A673 (cell line): ENCODE data around the gene DOK6. TPM values are rescaled to one million over a fixed set of nuclear protein-coding genes. Genes with fewer than 3 reads are reported as not detected.
A peak's percentile ranks its signal among the peaks of the same experiment; 100 is the strongest.

ENCODE experiments used
- BruUV-seq: library from RNA; stranded (reverse); fragments of 400-500 nt; replicated peaks from 2 replicates; lab custom pipeline; 2021; lab: Mats Ljungman, UMichigan
- CTCF ChIA-PET: fragments of 300-600 bp; sonication (Branson Sonifier 250); formaldehyde crosslinking; loops from one replicate; lab custom pipeline; 2022; ENCODE audit warnings: antibody characterized with exemption; lab: Charles Lee
- POLR2A ChIA-PET: fragments of 300-600 bp; sonication (Branson Sonifier 250); formaldehyde crosslinking; loops from one replicate; lab custom pipeline; 2022; ENCODE audit warnings: antibody characterized with exemption; ENCODE audit not compliant: low non-redundant PET; lab: Charles Lee
- DNase-seq: peaks from one replicate; pipeline ENCODE4 v3.0.0-alpha.2; 2015; ENCODE audit warnings: low spot score
- H3K27ac ChIP-seq: fragments of 200-600 bp; sonication (generic); 2 replicates; pipeline ENCODE4 v1.5.1; 2016; ENCODE audit warnings: mixed run types, low read depth, mild to moderate bottlenecking, mixed read lengths, antibody characterized with exemption, low read length; ENCODE audit not compliant: poor library complexity, severe bottlenecking
- H3K27me3 ChIP-seq: fragments of 200-600 bp; sonication (generic); replicated peaks from 2 replicates; pipeline ENCODE4 v1.6.1; 2017; ENCODE audit warnings: mixed run types, low read depth, mild to moderate bottlenecking, mixed read lengths, antibody characterized with exemption, low read length; ENCODE audit not compliant: insufficient read depth, poor library complexity
- H3K36me3 ChIP-seq: fragments of 200-600 bp; sonication (generic); 2 replicates; pipeline ENCODE4 v1.6.1; 2016; ENCODE audit warnings: mixed run types, mild to moderate bottlenecking, mixed read lengths, antibody characterized with exemption, low read length; ENCODE audit not compliant: insufficient read depth, poor library complexity, severe bottlenecking
- H3K4me1 ChIP-seq: fragments of 200-600 bp; sonication (generic); 2 replicates; pipeline ENCODE4 v1.6.1; 2017; ENCODE audit warnings: mixed run types, mild to moderate bottlenecking, mixed read lengths, antibody characterized with exemption, low read length; ENCODE audit not compliant: insufficient read depth, poor library complexity, severe bottlenecking
- H3K4me3 ChIP-seq: fragments of 200-600 bp; sonication (generic); 2 replicates; pipeline ENCODE4 v1.5.1; 2016; ENCODE audit warnings: low read depth, mixed run types, mild to moderate bottlenecking, mixed read lengths, low read length; ENCODE audit not compliant: poor library complexity, severe bottlenecking
- H3K9me3 ChIP-seq: fragments of 200-600 bp; sonication (generic); 2 replicates; pipeline ENCODE4 v1.6.1; 2016; ENCODE audit warnings: mixed run types, low read depth, mild to moderate bottlenecking, mixed read lengths, antibody characterized with exemption, low read length; ENCODE audit not compliant: poor library complexity, severe bottlenecking
- CTCF ChIP-seq: fragments of 300-800, 200-600 bp; sonication (generic); conservative IDR thresholded peaks from 2 replicates; pipeline ENCODE4 v1.5.1; 2017; ENCODE audit warnings: low read depth, mild to moderate bottlenecking, antibody characterized with exemption, low read length, moderate library complexity, mixed read lengths
- EZH2 ChIP-seq: fragments of 200-600 bp; sonication (generic); IDR thresholded peaks from 2 replicates; pipeline ENCODE4 v1.6.1; 2017; ENCODE audit warnings: borderline replicate concordance, low read depth, mild to moderate bottlenecking, mixed read lengths, antibody characterized with exemption, low read length; ENCODE audit not compliant: poor library complexity, severe bottlenecking
- intact Hi-C: fragments of 100-400 bp; cut with micrococcal nuclease; formaldehyde crosslinking; loops from one replicate; pipeline ENCODE4 v1.10.0; 2022; ENCODE audit not compliant: unreplicated experiment
- total RNA-seq: library from RNA; stranded (reverse); gene quantifications from 2 replicates; pipeline ENCODE4 v1.2.3, GENCODE V29; 2021

DOK6 gene
- total RNA-seq, 1 experiment from 2014 or later, result 13.7 TPM

DNA sequence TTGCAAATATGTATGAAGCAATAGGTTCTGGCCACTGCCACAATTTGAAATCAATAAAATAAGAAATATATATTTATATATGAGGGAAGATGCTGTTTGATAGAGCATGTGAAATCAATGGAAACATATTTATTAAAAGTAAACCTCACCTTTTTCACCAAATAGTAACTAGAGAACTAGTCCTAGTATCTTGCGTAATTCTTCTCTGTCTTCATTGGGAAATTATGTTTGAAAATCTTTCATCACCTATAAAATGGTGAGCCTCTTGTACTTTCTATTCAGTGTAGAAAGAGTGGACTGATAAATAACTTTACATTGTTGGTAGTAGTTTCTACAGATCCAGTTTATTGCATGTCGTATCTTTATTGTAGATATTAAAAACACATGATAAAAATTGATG lies 444.0 kb downstream of the DOK6 start:
- TF ChIP-seq EZH2, result no peak
- TF ChIP-seq CTCF, result no peak
- no peaks in the 10 kb centered on the region for H3K36me3 ChIP-seq
- H3K4me1 ChIP-seq, result peaks cover 15% of the 10 kb centered on the region
- H3K4me3 ChIP-seq, result no peak overlapping the region
- intact Hi-C loops, result loop anchor here (5.0 kb wide), 1 partner anchor 233 kb away; no protein-coding TSS in a partner anchor
- no peaks in the 10 kb centered on the region for H3K27me3 ChIP-seq
- BruUV-seq, result no TSS peak
- H3K27ac ChIP-seq, result no peak overlapping the region
- no peak for DNase-seq
- ChIA-PET CTCF (interaction anchor here (0.6 kb wide), 1 partner anchor 114 kb away, joined by 8 read pairs; no protein-coding TSS in a partner anchor), POLR2A (no interaction called here)
- H3K9me3 ChIP-seq, result no peaks in the 10 kb centered on the region

DNA sequence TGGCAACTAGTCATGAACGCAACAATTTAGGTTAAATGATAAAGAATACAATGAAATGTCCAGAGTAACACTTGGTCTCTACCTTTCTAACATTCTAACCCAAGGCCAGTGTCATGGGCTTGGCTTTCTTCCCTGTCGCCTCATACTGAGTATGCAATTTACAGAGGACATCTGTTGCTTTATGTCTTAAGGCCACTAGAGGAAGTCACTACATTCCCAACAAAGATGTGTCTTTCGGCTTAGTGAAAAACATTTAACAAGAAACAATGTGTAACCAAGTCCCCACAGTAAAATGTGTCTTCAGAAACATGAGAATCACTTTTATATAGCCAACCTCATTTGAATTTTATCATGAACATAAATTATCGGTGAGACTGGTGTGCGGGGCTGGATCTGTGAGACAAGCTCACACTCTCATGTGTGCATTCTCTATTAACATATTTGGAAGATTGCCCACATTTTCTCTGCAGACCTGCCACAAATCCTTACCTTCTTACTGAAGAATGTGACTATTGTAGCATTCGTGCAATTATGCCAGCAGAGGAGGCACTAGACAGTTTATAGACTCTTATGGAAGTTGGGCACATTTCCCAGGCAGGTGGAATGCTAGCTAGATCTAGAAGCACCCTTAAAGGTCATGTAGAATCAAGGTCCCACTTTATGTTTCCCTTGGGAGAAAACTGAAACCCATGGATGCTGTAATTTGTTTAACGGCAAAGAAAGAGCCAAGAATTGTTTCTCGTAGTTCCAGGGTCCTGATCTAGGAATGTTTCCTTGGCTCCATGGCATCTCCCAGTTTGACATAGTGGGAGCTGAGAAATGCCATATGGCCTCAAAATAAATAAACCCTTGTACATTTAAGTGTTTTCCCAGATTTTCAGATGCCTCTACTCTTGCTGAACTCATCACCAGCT lies 445.2 kb downstream of the DOK6 start:
- intact Hi-C loops, result loop anchor here (5.0 kb wide), 1 partner anchor 231 kb away; no protein-coding TSS in a partner anchor
- no peaks in the 10 kb centered on the region for H3K9me3 ChIP-seq
- no peaks in the 10 kb centered on the region for H3K36me3 ChIP-seq
- H3K27me3 ChIP-seq, result no peaks in the 10 kb centered on the region
- H3K27ac ChIP-seq, result no peak overlapping the region
- POLR2A ChIA-PET, result no interaction called here
- peaks cover 15% of the 10 kb centered on the region for H3K4me1 ChIP-seq
- CTCF ChIA-PET, result no interaction called here
- DNase-seq, result peak; percentile 62
- no TSS peak for BruUV-seq
- H3K4me3 ChIP-seq, result no peak overlapping the region
- peak; percentile 47; the same call in 1 of the 2 replicates for TF ChIP-seq CTCF
- TF ChIP-seq EZH2, result no peak

- no TSS peak for BruUV-seq
- DNase-seq, result no peak
- TF ChIP-seq CTCF (no peak), EZH2 (no peak)
- Histone ChIP-seq H3K9me3 (no peaks in the 10 kb centered on the region), H3K27me3 (no peaks in the 10 kb centered on the region), H3K4me1 (no peaks in the 10 kb centered on the region), H3K27ac (no peak overlapping the region), H3K36me3 (no peaks in the 10 kb centered on the region), H3K4me3 (no peak overlapping the region)
- ChIA-PET CTCF (no interaction called here), POLR2A (no interaction called here)
- intact Hi-C loops, result no loop called here
Observed at GRCh38 chr18:69853051-69853450, 452.4 kb downstream of the DOK6 start.
